ENCODE results near the gene CDK14.

CDK14 gene

GRCh38 chr7:90939666-90940065 lies 343.5 kb downstream of the CDK14 start:
- Histone ChIP-seq H3K4me3 (no peak overlapping the region), H4K20me1 (no peaks in the 10 kb centered on the region), H3K27ac (no peak overlapping the region), H3K4me1 (no peaks in the 10 kb centered on the region), H3K36me3 (peaks cover 0 to 11% (median 0%) of the 10 kb centered on the region in 11 experiments; a peak in 3 of 22 replicates), H3K4me2 (no peak overlapping the region), H3K27me3 (no peaks in the 10 kb centered on the region), H3K9me3 (replicated peaks in 1 of 11) (no peaks in the 10 kb centered on the region), H3K9ac (no peak overlapping the region)
- no peak for TF ChIP-seq Cebpa-rat (IDR thresholded peaks at IDR 0.05)

- Histone ChIP-seq H3K4me3 (no peak overlapping the region), H3K9ac (no peak overlapping the region), H3K27ac (no peak overlapping the region), H3K27me3 (no peaks in the 10 kb centered on the region), H4K20me1 (no peaks in the 10 kb centered on the region), H3K9me3 (replicated peaks in 1 of 11) (no peaks in the 10 kb centered on the region), H3K36me3 (peaks cover 0 to 11% (median 0%) of the 10 kb centered on the region in 11 experiments; a peak in 3 of 22 replicates), H3K4me1 (no peaks in the 10 kb centered on the region), H3K4me2 (no peak overlapping the region)
- no peak for TF ChIP-seq Cebpa-rat (IDR thresholded peaks at IDR 0.05)
Observed at GRCh38 chr7:90944021-90944420, 347.9 kb downstream of the CDK14 start.

- Histone ChIP-seq H3K36me3 (peaks cover 0 to 11% (median 3%) of the 10 kb centered on the region in 11 experiments; a peak in 6 of 22 replicates), H3K4me2 (no peak overlapping the region), H4K20me1 (no peaks in the 10 kb centered on the region), H3K27ac (no peak overlapping the region), H3K9ac (no peak overlapping the region), H3K4me1 (no peaks in the 10 kb centered on the region), H3K4me3 (no peak overlapping the region), H3K9me3 (replicated peaks in 1 of 11) (no peaks in the 10 kb centered on the region), H3K27me3 (no peaks in the 10 kb centered on the region)
- no peak for TF ChIP-seq Cebpa-rat (IDR thresholded peaks at IDR 0.05)
Observed at GRCh38 chr7:90945104-90945787, 349.1 kb downstream of the CDK14 start.

- no peaks in the 10 kb centered on the region for H3K27me3 ChIP-seq
- peaks cover 0 to 10% (median 3%) of the 10 kb centered on the region in 11 experiments; a peak in 6 of 22 replicates for H3K36me3 ChIP-seq
- H3K4me3 ChIP-seq = no peak overlapping the region
- no peaks in the 10 kb centered on the region for H3K4me1 ChIP-seq
- H3K27ac ChIP-seq = no peak overlapping the region
- H3K9me3 ChIP-seq (replicated peaks in 1 of 11) = no peaks in the 10 kb centered on the region
- no peaks in the 10 kb centered on the region for H4K20me1 ChIP-seq
- H3K9ac ChIP-seq = no peak overlapping the region
- H3K4me2 ChIP-seq = no peak overlapping the region
- no peak for TF ChIP-seq Cebpa-rat (IDR thresholded peaks at IDR 0.05)
Observed at GRCh38 chr7:90946730-90947501, 350.8 kb downstream of the CDK14 start.

- no peak overlapping the region for H3K27ac ChIP-seq
- H3K4me2 ChIP-seq = no peak overlapping the region
- H3K27me3 ChIP-seq = no peaks in the 10 kb centered on the region
- H3K4me1 ChIP-seq = no peaks in the 10 kb centered on the region
- H3K4me3 ChIP-seq = no peak overlapping the region
- no peaks in the 10 kb centered on the region for H4K20me1 ChIP-seq
- H3K9ac ChIP-seq = no peak overlapping the region
- TF ChIP-seq Cebpa-rat (IDR thresholded peaks at IDR 0.05) = no peak
- H3K9me3 ChIP-seq (replicated peaks in 1 of 11) = no peaks in the 10 kb centered on the region
- H3K36me3 ChIP-seq = peaks cover 0 to 10% (median 3%) of the 10 kb centered on the region in 11 experiments; a peak in 5 of 22 replicates
Observed at GRCh38 chr7:90948085-90948484, 352.0 kb downstream of the CDK14 start.

GRCh38 chr7:90951229-90951628 lies 355.1 kb downstream of the CDK14 start:
- Histone ChIP-seq H3K36me3 (peaks cover 5 to 23% (median 8%) of the 10 kb centered on the region in 11 experiments; a peak in 17 of 22 replicates), H3K4me1 (no peaks in the 10 kb centered on the region), H4K20me1 (no peaks in the 10 kb centered on the region), H3K9me3 (replicated peaks in 1 of 11) (no peaks in the 10 kb centered on the region), H3K9ac (no peak overlapping the region), H3K4me3 (no peak overlapping the region), H3K27me3 (no peaks in the 10 kb centered on the region), H3K4me2 (no peak overlapping the region), H3K27ac (no peak overlapping the region)
- TF ChIP-seq Cebpa-rat (IDR thresholded peaks at IDR 0.05) = no peak

GRCh38 chr7:90951986-90952954 lies 356.1 kb downstream of the CDK14 start:
- no peak for TF ChIP-seq Cebpa-rat (IDR thresholded peaks at IDR 0.05)
- no peaks in the 10 kb centered on the region for H3K9me3 ChIP-seq (replicated peaks in 1 of 11)
- H3K9ac ChIP-seq = no peak overlapping the region
- peaks cover 5 to 27% (median 8%) of the 10 kb centered on the region in 11 experiments; a peak in 17 of 22 replicates for H3K36me3 ChIP-seq
- no peaks in the 10 kb centered on the region for H3K4me1 ChIP-seq
- no peak overlapping the region for H3K27ac ChIP-seq
- H4K20me1 ChIP-seq = no peaks in the 10 kb centered on the region
- no peaks in the 10 kb centered on the region for H3K27me3 ChIP-seq
- H3K4me3 ChIP-seq = no peak overlapping the region
- no peak overlapping the region for H3K4me2 ChIP-seq

- Histone ChIP-seq H3K9me3 (replicated peaks in 1 of 11) (no peaks in the 10 kb centered on the region), H3K4me1 (no peaks in the 10 kb centered on the region), H3K27ac (no peak overlapping the region), H3K4me3 (no peak overlapping the region), H4K20me1 (no peaks in the 10 kb centered on the region), H3K4me2 (no peak overlapping the region), H3K27me3 (no peaks in the 10 kb centered on the region), H3K36me3 (peaks cover 5 to 23% (median 12%) of the 10 kb centered on the region in 11 experiments; a peak in 17 of 22 replicates), H3K9ac (no peak overlapping the region)
- no peak for TF ChIP-seq Cebpa-rat (IDR thresholded peaks at IDR 0.05)
Observed at GRCh38 chr7:90955641-90956207, 359.6 kb downstream of the CDK14 start.

Measured in BLaER1 treated with 17β-estradiol and CSF1 and Interleukin-3, amounts not matched to agents 10 nM and 100 nM (cell line).